Endothelial cell of umbilical vein (primary cell): Measurements from ENCODE around the gene CACNG4. TPM values are rescaled to one million over a fixed set of nuclear protein-coding genes. Genes with fewer than 3 reads are reported as not detected.

ENCODE experiments used
- BruUV-seq: library from RNA; stranded (reverse); fragments of 400-500 nt; replicated peaks from 2 replicates; lab custom pipeline; 2021; lab: Mats Ljungman, UMichigan
- CTCF ChIA-PET: fragments of 300-600, 350-600 bp; sonication (Branson Sonifier 250); formaldehyde crosslinking; loops from one replicate; lab custom pipeline; 2021; ENCODE audit warnings: antibody characterized with exemption, inconsistent platforms; lab: Charles Lee
- POLR2A ChIA-PET: fragments of 300-600, 350-600 bp; sonication (Branson Sonifier 250); formaldehyde crosslinking; loops from one replicate; lab custom pipeline; 2021; ENCODE audit warnings: antibody characterized with exemption, inconsistent platforms; lab: Charles Lee
- DNase-seq: peaks from one replicate; pipeline ENCODE4 v3.0.0-alpha.2; 2011; ENCODE audit warnings: low read depth, low spot score
- FAIRE-seq: peaks from 2 replicates; lab custom pipeline; 2011; peaks lifted over from hg19 to GRCh38; lab: Jason Lieb, UNC
- H2AFZ ChIP-seq: 2 replicates; pipeline ENCODE4 v1.6.0; 2012; ENCODE audit warnings: low read depth, low read length, control low read depth, inconsistent platforms
- H3K27ac ChIP-seq: 2 replicates; pipeline ENCODE4 v1.5.1; 2011; ENCODE audit warnings: low read depth, mild to moderate bottlenecking, control low read depth, low read length, moderate library complexity; ENCODE audit not compliant: insufficient read depth
- H3K27me3 ChIP-seq, 2 experiments: 2 replicates each; pipeline versions ENCODE4 v1.6.0 to v1.6.1; 2011; ENCODE audit warnings: low read length in 2 of 2, mixed read lengths in 1 of 2; ENCODE audit not compliant: control insufficient read depth in 2 of 2, insufficient read depth in 2 of 2
- H3K36me3 ChIP-seq, 2 experiments: 2 replicates in 1 of 2; 3 replicates in 1 of 2; pipeline ENCODE4 v1.5.1; 2011; ENCODE audit warnings: low read length in 2 of 2, mild to moderate bottlenecking in 1 of 2, moderate library complexity in 1 of 2; ENCODE audit not compliant: control insufficient read depth in 2 of 2, insufficient read depth in 2 of 2; ENCODE audit errors: extremely low read depth in 1 of 2
- H3K4me1 ChIP-seq: 3 replicates; pipeline ENCODE4 v1.5.1; 2011; ENCODE audit warnings: mild to moderate bottlenecking, low read length; ENCODE audit not compliant: control insufficient read depth, insufficient read depth; ENCODE audit errors: extremely low read depth
- H3K4me2 ChIP-seq: 2 replicates; pipeline ENCODE4 v1.6.1; 2011; ENCODE audit warnings: low read length, control low read depth, mixed read lengths; ENCODE audit not compliant: insufficient read depth
- H3K4me3 ChIP-seq, 3 experiments: fragments of 200-600 bp in 1 of 3; sonication (generic), shearing (Covaris generic) in 1 of 3; replicated peaks in 1 of 3; 2 replicates each; pipeline ENCODE4 v1.5.1; 2011 to 2016; ENCODE audit warnings: control low read depth in 3 of 3, low read length in 3 of 3, mild to moderate bottlenecking in 2 of 3, inconsistent platforms in 1 of 3, low read depth in 1 of 3, moderate library complexity in 1 of 3; ENCODE audit not compliant: insufficient read depth in 1 of 3
- H3K79me2 ChIP-seq: 2 replicates; pipeline ENCODE4 v1.6.0; 2012; ENCODE audit warnings: low read length, inconsistent platforms; ENCODE audit not compliant: control insufficient read depth, insufficient read depth
- H3K9ac ChIP-seq: replicated peaks from 2 replicates; pipeline ENCODE3; 2011; ENCODE audit warnings: low read length, control low read depth; ENCODE audit not compliant: insufficient read depth; ENCODE audit errors: extremely low read depth
- H3K9me1 ChIP-seq: replicated peaks from 3 replicates; pipeline ENCODE4 v1.6.0; 2011; ENCODE audit warnings: mild to moderate bottlenecking, low read length; ENCODE audit not compliant: control insufficient read depth, insufficient read depth; ENCODE audit errors: extremely low read depth
- H3K9me3 ChIP-seq: replicated peaks from 2 replicates; pipeline ENCODE4 v1.5.1; 2012; ENCODE audit warnings: low read length, inconsistent platforms; ENCODE audit not compliant: control insufficient read depth, insufficient read depth
- H4K20me1 ChIP-seq: replicated peaks from 2 replicates; pipeline ENCODE3; 2011; ENCODE audit warnings: mild to moderate bottlenecking, low read length; ENCODE audit not compliant: control insufficient read depth, insufficient read depth; ENCODE audit errors: extremely low read depth
- CTCF ChIP-seq, 2 donors: IDR thresholded peaks; 1 replicate in 1 of 2; 2 replicates in 1 of 2; pipeline ENCODE4 v1.5.1; 2011; ENCODE audit warnings: low read length in 2 of 2, mild to moderate bottlenecking in 2 of 2, moderate library complexity in 2 of 2, control low read depth in 1 of 2, inconsistent platforms in 1 of 2, low read depth in 1 of 2; ENCODE audit not compliant: insufficient read depth in 1 of 2; ENCODE audit errors: extremely low read depth in 1 of 2
- EZH2 ChIP-seq: IDR thresholded peaks from 2 replicates; pipeline ENCODE4 v1.6.1; 2012; ENCODE audit warnings: borderline replicate concordance, low read depth, mild to moderate bottlenecking, moderate library complexity, low read length, inconsistent platforms; ENCODE audit not compliant: severe bottlenecking
- FOS ChIP-seq: IDR thresholded peaks from 2 replicates; pipeline ENCODE4 v1.6.1; 2011; ENCODE audit warnings: mild to moderate bottlenecking, low read length, moderate library complexity, borderline replicate concordance; ENCODE audit not compliant: insufficient read depth
- GATA2 ChIP-seq: IDR thresholded peaks from 2 replicates; pipeline ENCODE4 v1.7.0; 2011; ENCODE audit warnings: low read depth, mild to moderate bottlenecking, moderate library complexity, mixed read lengths, low read length; ENCODE audit not compliant: insufficient read length, insufficient read depth
- JUN ChIP-seq: IDR thresholded peaks from 2 replicates; pipeline ENCODE4 v1.6.1; 2011; ENCODE audit warnings: borderline replicate concordance, low read depth; ENCODE audit not compliant: insufficient read length, insufficient read depth
- MAX ChIP-seq: IDR thresholded peaks from 2 replicates; pipeline ENCODE4 v1.6.1; 2011; ENCODE audit not compliant: insufficient read depth, insufficient read length
- MYC ChIP-seq: IDR thresholded peaks from one replicate; pipeline ENCODE4 v1.6.1; 2011; ENCODE audit warnings: mild to moderate bottlenecking, low read depth, low read length
- POLR2A ChIP-seq: IDR thresholded peaks from 2 replicates; pipeline ENCODE4 v1.6.1; 2012; ENCODE audit warnings: low read depth, mild to moderate bottlenecking, control low read depth, low read length
- POLR2AphosphoS5 ChIP-seq: IDR thresholded peaks from 2 replicates; pipeline ENCODE4 v1.6.1; 2012; ENCODE audit warnings: low read depth, mild to moderate bottlenecking, control low read depth, low read length, moderate library complexity; ENCODE audit not compliant: insufficient read depth
- dilution Hi-C: fragments of 300-500 bp; cut with MboI; formaldehyde crosslinking; loops from one replicate; pipeline ENCODE4 v1.15.0; 2019; ENCODE audit warnings: low sequenced_read_pairs; ENCODE audit not compliant: extremely low pct_ligation_motif_present
- intact Hi-C: fragments of 100-400 bp; cut with micrococcal nuclease; formaldehyde crosslinking; loops from one replicate; pipeline ENCODE4 v1.10.0; 2022
- polyA plus RNA-seq, 4 experiments: library from polyadenylated mRNA; depleted of rRNA in 3 of 4; stranded (reverse) in 3 of 4; unstranded in 1 of 4; fragments of >200 nt; gene quantifications; 2 replicates each; pipeline versions ENCODE4 v1.2.1 to v1.2.3, GENCODE V29; 2011 to 2012; ENCODE audit warnings: missing spikeins in 1 of 4
- total RNA-seq: library from RNA; stranded (reverse); gene quantifications from 2 replicates; pipeline ENCODE4 v1.2.3, GENCODE V29; 2021

CACNG4 gene
- total and polyA plus RNA-seq, 2 donors (not counting 3 experiments of a cell fraction or from before 2014, with no cell fraction given) = not detected

- intact Hi-C loops = loop anchor here (5.0 kb wide), 1 partner anchor 919 kb away; no protein-coding TSS in a partner anchor
- Histone ChIP-seq H3K36me3 (no peaks in the 10 kb centered on the region), H3K9me1 (no peaks in the 10 kb centered on the region), H3K4me2 (no peak overlapping the region), H3K9me3 (no peaks in the 10 kb centered on the region), H2AFZ (no peak overlapping the region), H3K9ac (no peak overlapping the region), H3K4me3 (no peak overlapping the region), H3K4me1 (peaks cover 4% of the 10 kb centered on the region), H3K27ac (no peak overlapping the region), H4K20me1 (no peaks in the 10 kb centered on the region), H3K27me3 (peaks cover 8 to 10% of the 10 kb centered on the region in 2 experiments), H3K79me2 (no peaks in the 10 kb centered on the region)
- POLR2A ChIA-PET = no interaction called here
- FAIRE-seq = no peak
- CTCF ChIA-PET = no interaction called here
- no peak for DNase-seq
- no peak for TF ChIP-seq MYC
- TF ChIP-seq GATA2 = no peak
- no peak for TF ChIP-seq EZH2
- TF ChIP-seq FOS = no peak
- TF ChIP-seq MAX = no peak
- no peak for TF ChIP-seq POLR2A
- no peak for TF ChIP-seq CTCF (IDR thresholded peaks at IDR 0.05; ENCODE audit: extremely low read depth in 1 of 2, insufficient read depth in 1 of 2, low read depth in 1 of 2, low read length in 2 of 2)
- no peak for TF ChIP-seq JUN
- no peak for TF ChIP-seq POLR2AphosphoS5
- no TSS peak for BruUV-seq
- dilution Hi-C loops = no loop called here
Observed at GRCh38 chr17:66950886-66951604, 13.5 kb upstream of the CACNG4 start.
